Measurements from ENCODE around the gene SF3A1. TPM values are rescaled to one million over a fixed set of nuclear protein-coding genes. Genes with fewer than 3 reads are reported as not detected.

Gene SF3A1
- total RNA-seq, 1 experiment from 2014 or later, result 272 TPM

- Mint-ChIP-seq H3K36me3 (no peaks in the 10 kb centered on the region), H3K4me1 (peaks cover 17% of the 10 kb centered on the region), H3K27ac (no peak overlapping the region), H3K27me3 (ENCODE audit: low read depth) (no peaks in the 10 kb centered on the region), H3K4me3 (no peak overlapping the region), H3K9me3 (no peaks in the 10 kb centered on the region)
- POLR2A ChIA-PET, result no interaction called here
- DNase-seq (ENCODE audit: low spot score) (no peak), ATAC-seq (no peak)
- TF ChIP-seq FOXP4 (CRISPR knock-in tag; IDR thresholded peaks at IDR 0.05) (no peak), PRDM15 (CRISPR knock-in tag; IDR thresholded peaks at IDR 0.05) (no peak), ZBTB43 (CRISPR knock-in tag; IDR thresholded peaks at IDR 0.05) (no peak), ZNF532 (CRISPR knock-in tag; IDR thresholded peaks at IDR 0.05; ENCODE audit: borderline replicate concordance) (no peak), ERG (CRISPR knock-in tag; IDR thresholded peaks at IDR 0.05) (no peak), OVOL2 (CRISPR knock-in tag; IDR thresholded peaks at IDR 0.05; ENCODE audit: borderline replicate concordance) (no peak), ZSCAN18 (CRISPR knock-in tag; IDR thresholded peaks at IDR 0.05) (no peak), GRHL2 (CRISPR knock-in tag; IDR thresholded peaks at IDR 0.05; ENCODE audit: insufficient replicate concordance, severe bottlenecking) (no peak), JUN (CRISPR knock-in tag; IDR thresholded peaks at IDR 0.05) (no peak), ZNF512 (CRISPR knock-in tag; IDR thresholded peaks at IDR 0.05; ENCODE audit: borderline replicate concordance) (no peak), SP1 (CRISPR knock-in tag; conservative IDR thresholded peaks at IDR 0.05) (no peak), RORB (CRISPR knock-in tag; IDR thresholded peaks at IDR 0.05) (no peak), HMGXB4 (CRISPR knock-in tag; IDR thresholded peaks at IDR 0.05) (no peak), CBFB (CRISPR knock-in tag; IDR thresholded peaks at IDR 0.05; ENCODE audit: low read depth) (no peak), IRF2 (CRISPR knock-in tag; IDR thresholded peaks at IDR 0.05; ENCODE audit: borderline replicate concordance, low read depth) (no peak), NR2C2 (CRISPR knock-in tag; IDR thresholded peaks at IDR 0.05) (no peak)
- CTCF ChIA-PET, result interaction anchor here (0.8 kb wide), 1 partner anchor 22 kb away, joined by 3 read pairs; the partner anchor contains the start of gene RNF215
Observed at GRCh38 chr22:30365891-30366290, 9.2 kb upstream of the SF3A1 start.
